A549 treated with Hydrocortisone at 1 μM for 4 hours (cell line): ENCODE data around the gene ATP7A. TPM values are rescaled to one million over a fixed set of nuclear protein-coding genes. Genes with fewer than 3 reads are reported as not detected.

Source experiments
- total RNA-seq: library from RNA; stranded (reverse); fragments of 200-300 nt; extraction: Qiagen RNA extraction; gene quantifications from 5 replicates; pipeline ENCODE4 v1.2.3, GENCODE V29; 2022

Gene ATP7A
- 2.6 to 4.7 TPM (median 3.5 TPM) in 5 replicates for total RNA-seq

GRCh38 chrX:77910108-77910840 lies at the start of gene ATP7A:
Gene ATP7A, plus strand, starts transcription at chrX:77910693. Its CDS starts 60,949 bp downstream, at chrX:77971642.

DNA sequence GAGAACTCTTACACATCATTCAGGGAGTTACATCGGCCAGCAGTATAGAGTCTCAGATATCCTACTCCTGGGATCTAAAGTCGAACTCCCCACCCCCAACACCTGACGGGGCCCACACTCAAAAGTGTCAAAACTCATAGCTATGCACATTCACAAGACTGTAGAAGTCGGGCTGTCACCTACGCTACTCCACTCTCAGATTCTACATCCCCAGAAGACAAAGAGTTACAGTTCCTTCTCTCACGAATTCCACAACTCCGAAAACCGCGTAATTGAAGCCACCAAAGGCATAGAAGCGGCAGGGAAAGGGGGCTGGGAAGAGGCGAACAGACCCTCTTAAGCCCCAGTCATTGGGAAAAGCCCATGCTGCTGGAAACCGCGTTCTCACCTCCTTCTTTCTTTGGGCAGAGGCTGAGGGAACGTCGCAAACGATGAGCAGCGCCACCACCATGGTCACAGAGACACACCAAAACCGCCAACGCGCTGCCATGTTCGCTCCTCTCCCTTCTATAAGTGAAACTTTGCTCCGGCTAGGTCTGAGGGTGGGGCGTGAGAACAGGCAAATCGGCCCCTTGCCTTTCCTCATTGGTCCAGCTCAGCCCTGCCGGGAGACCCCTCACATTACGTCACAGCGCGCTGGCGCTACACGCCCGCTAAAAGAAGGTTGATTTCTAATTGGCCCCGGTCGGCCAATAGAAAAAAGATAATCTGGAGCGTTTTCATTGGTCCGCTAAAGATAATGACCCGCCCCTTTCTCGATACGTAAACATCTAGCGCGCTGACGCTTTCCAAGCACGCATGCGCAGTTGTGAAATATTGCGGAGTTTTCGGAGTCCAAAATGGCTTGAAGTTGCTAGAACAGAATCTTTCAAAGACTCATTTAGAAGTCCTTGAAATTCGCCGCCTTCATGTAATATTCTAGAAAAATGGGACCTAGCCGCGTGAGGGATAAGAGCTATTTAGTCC lies 15.3 kb upstream of the ATP7A start, which contains the start of gene MAGT1:
Gene MAGT1 (minus strand): TSS at position 515 of the 966 bp plus-strand sequence. CDS start 25 bp downstream, at position 490.

DNA sequence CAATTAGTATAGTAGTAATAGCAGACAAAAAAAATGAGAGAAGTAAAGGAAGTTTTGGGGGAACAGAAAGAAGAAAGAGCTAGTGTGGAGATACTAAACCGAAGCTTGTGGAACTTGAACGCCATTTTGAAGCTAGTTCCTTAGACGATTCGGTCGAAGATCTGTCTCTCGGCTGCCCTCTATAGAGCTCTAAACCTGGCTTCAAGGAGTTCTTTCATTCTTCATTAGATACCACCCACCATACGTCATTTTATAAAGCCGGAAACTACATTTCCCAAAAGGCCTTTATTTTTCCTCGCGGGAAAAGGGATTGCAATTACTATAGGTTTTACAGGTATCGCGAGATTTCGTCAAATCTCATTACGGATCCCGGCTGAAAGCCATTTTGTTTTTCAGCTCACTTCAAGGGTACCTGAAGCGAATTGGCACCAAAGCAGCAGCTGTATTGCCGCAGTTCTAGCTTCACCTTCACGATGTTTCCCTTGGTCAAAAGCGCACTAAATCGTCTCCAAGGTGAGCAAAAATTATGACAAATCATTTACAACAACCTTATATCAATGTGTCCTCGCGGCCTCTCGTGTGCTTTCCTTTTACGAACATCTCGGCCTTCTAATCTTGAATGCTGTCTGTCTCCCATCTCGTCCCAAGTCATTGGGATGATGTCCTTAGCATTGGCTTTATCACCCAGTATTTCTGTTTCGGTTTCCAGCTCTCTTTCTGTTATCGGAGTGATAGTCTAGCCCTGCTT lies 11.2 kb upstream of the ATP7A start, which contains the start of gene COX7B:
Gene COX7B (plus strand): TSS at position 388 of the 748 bp plus-strand sequence. CDS start 86 bp downstream, at position 474.

GRCh38 chrX:77969538-77969937 lies 59.0 kb downstream of the ATP7A start, which contains the start of gene PGAM4:
Gene PGAM4, minus strand, starts transcription at chrX:77969638. Its CDS starts 0 bp downstream, at chrX:77969638.

Other genes starting within 250 kb of the ATP7A start
- gene ATRX, start 124.5 kb upstream of the ATP7A start, total RNA-seq, result 11.2 to 26.0 TPM (median 18.0 TPM) in 5 replicates
- gene MAGT1, start 15.3 kb upstream of the ATP7A start, total RNA-seq, result 33.1 to 54.6 TPM (median 40.7 TPM) in 5 replicates
- gene COX7B, start 11.2 kb upstream of the ATP7A start, total RNA-seq, result 553 to 616 TPM (median 586 TPM) in 5 replicates
- gene PGAM4, start 58.9 kb downstream of the ATP7A start, total RNA-seq, result 0.17 to 0.37 TPM (median 0.22 TPM) in 4 of 5 replicates, not detected in the other
- gene PGK1, start 193.6 kb downstream of the ATP7A start, total RNA-seq, result 581 to 636 TPM (median 607 TPM) in 5 replicates
- 10.3 to 15.0 TPM (median 11.8 TPM) in 5 replicates for gene TAF9B, start 229.0 kb downstream of the ATP7A start, total RNA-seq